HG02642 (cell line): Measurements from ENCODE around the gene PLA2R1.
"Not testable (repeated sequence)": the region's sequence is repeated elsewhere in the genome, so short reads cannot be mapped to it uniquely, and the experiment has no call there.

Source experiments
- ATAC-seq: cut with Tn5 transposase; IDR thresholded peaks from one replicate; pipeline ENCODE4 v1.9.1; 2021; ENCODE audit warnings: mild to moderate bottlenecking; ENCODE audit not compliant: unreplicated experiment, poor library complexity

PLA2R1 gene

GRCh38 chr2:160064916-160065315 is 2.5 kb upstream of the PLA2R1 start:
- no peak for ATAC-seq

- ATAC-seq = no peak
Observed at GRCh38 chr2:160063879-160064612, 1.6 kb upstream of the PLA2R1 start.

DNA sequence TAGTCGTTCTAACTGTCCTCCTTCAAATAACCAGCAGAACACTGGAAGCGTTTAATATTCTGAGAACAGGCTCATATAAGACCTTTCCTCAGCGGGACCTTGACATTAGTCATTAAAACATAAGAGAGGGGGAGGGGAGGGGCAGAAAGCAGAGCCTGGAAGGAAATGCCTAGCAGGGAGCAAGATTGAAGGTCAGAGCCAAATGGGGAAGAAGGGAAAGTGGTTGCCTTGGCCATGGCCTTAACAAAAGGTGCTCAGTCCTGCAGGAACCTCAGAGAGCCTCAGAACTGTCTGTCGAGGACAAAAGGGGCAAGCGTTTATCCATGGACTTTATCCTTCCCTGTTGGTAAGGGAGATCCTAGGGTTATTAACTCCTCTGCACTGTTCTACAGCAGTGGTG is 856 bp upstream of the PLA2R1 start:
- ATAC-seq = no peak

DNA sequence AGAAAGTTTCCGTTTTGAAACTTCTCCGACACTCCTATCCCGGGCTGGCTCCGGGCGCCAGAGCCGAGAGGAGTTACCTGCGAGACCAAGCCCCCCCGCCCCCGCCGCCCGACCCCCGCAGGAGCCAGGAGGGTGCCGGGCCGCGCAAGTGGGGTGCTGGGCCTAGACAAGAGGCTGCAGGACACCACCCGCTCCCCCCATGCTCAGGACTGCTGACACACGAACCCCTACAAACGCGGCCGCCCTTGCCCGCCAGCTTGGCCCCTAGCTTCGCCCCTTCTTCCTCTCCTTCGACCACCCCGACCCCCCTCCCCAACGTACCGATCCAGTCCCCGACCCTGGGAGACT is 497 bp downstream of the PLA2R1 start:
- ATAC-seq = no peak

- ATAC-seq = no peak
Observed at GRCh38 chr2:160061533-160061932, 882 bp downstream of the PLA2R1 start.

DNA sequence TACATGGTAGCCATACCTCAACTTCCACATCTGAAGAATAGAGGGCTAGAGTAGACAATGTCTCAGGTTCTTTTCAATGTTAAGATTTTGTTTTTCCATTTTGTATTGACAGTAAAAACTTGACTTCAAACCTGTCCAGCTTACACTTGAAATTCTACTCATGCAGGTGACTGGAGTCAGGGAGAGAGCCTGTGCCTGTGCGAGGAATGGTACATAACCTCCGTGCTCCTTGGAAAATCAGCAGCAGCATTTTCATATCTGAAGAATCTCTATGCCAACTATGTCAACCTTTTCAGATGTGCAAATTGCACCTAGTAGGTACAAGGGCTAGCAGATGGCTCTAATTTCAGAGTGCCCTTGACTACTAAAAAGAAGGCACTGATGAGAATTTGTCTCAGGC is 2.1 kb downstream of the PLA2R1 start:
- ATAC-seq = no peak

DNA sequence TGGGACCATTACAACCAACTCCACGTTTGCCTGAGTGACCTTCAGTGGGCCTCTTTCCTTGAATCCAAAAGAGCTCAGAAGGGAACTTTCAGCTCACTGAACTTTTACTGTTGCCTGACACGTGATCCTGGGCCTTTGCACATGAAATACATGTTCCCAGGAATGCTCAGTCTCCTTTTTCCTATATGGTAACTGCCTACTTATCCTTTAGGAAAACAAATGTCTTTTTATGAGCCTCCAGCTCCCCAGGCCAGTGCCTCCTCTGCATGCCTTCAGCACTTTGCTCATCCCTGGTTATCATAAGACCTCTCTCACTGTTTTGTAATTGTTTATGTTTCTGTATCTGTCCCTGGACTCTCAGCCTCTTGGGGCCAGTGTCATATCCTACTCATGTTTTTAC is 5.1 kb downstream of the PLA2R1 start:
- ATAC-seq = no peak

DNA sequence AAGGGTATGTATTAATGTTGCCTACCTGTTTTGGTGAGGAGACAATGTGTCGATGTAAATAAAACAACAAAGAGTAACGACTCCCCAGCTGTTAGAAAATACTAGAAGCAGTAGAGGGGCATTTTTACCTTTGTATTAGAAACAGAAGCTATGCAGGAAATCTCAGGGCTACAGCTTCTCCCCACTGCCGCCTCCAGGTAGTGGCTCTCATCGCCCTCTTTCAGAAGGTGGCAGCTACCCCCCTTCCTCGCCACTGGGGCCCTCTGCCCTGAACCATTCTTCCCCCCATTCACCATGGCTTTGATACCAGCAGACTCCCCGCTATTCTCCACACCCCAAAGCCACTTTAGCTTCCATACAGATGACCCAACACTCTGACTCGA is 6.7 kb downstream of the PLA2R1 start:
- no peak for ATAC-seq

GRCh38 chr2:160054984-160055725 is 7.3 kb downstream of the PLA2R1 start:
- ATAC-seq = no peak

DNA sequence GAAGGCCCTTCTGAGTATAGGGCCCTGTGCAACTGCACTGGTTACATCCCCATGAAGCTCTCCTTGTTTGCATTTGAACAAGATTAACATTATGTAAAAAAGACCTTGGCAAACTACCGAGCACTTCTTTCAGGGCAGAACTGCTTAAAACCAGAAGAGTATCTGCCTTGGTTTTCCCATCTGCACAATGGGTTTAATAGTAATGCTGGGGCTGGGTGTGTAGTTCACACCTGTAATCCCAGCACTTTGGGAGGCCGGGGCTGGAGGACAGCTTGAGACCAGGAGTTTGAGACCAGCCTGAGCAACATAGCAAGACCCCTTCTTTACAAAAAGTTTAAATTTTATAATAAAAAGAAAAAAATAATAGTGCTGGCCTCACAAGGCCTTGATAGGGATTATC is 8.5 kb downstream of the PLA2R1 start:
- ATAC-seq = no peak

DNA sequence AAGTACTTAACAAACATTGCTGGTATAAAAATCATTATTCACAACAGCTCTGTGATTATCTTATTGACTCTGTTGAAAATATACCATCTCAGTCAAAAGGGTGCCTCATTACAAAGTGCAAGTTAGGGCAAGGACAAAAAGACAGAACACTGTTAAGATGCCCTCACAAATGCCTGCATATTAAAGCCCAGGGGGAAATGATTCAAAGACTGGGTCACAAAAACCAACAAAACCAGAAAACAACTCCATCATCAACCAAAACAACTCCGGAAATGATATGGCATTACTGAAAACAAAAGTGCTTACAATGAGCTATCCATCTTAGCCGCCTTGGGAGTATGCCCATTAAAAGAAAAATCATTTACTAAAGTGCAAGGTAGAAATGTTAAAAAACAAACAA is 9.9 kb downstream of the PLA2R1 start:
- no peak for ATAC-seq

GRCh38 chr2:160051371-160051800 is 11.0 kb downstream of the PLA2R1 start:
- no peak for ATAC-seq

DNA sequence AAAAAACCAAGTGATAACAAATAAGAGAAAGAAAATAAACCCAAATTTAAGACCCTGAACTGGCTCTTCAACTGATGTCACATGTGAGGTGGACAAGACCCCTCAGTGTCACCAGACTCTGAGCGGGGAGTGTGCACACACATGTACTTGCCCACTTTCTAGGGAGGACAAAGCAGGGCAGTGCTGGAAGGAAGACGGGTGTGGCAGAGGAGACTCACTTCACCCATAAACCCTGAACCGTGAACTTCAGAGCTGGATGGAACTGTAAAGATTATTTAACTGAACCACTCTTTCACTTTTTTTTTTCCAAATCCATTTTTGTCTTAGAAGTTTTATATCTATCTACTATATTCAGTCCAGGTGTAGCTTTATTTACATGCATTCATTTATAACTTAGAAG is 12.3 kb downstream of the PLA2R1 start:
- ATAC-seq = no peak

GRCh38 chr2:160045703-160046210 is 16.7 kb downstream of the PLA2R1 start:
- no peak for ATAC-seq

DNA sequence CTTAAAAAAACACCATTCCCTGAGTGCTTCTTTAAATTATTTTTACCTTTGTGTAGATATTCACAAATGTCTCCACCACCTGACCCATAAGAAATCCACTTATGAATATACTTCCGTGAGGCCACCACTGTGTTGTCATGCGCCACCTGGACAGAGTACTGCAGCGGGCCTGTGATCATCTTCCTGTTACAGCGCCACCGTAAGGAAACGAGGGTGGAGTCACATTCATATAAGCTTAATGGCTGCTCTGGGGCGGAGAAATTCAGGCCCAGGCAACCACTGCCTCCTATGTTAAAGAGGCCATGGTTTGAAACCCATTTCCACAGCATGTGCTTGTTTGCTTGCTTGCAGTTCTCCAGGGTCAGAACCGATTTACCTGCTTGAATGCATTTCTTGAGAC is 17.7 kb downstream of the PLA2R1 start:
- no peak for ATAC-seq

DNA sequence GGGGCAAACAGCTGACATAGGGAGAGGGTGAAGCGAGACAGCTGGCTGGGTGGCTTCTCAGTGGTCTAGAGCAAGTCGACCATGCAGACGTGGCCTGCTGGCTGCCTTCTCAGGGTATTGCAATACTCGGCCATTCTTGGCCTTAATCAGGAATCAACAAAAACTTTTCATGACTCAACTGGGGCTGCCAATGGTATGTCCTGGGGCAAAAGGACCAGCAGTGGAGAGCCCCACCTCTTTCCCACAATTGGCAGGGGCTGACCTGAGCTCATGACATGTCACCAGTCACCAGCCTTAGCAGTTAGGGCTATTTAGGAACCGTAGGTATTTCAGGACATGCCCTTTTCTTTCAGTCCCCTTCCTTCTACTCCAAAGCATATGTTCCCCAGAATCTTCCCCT is 19.1 kb downstream of the PLA2R1 start:
- no peak for ATAC-seq

DNA sequence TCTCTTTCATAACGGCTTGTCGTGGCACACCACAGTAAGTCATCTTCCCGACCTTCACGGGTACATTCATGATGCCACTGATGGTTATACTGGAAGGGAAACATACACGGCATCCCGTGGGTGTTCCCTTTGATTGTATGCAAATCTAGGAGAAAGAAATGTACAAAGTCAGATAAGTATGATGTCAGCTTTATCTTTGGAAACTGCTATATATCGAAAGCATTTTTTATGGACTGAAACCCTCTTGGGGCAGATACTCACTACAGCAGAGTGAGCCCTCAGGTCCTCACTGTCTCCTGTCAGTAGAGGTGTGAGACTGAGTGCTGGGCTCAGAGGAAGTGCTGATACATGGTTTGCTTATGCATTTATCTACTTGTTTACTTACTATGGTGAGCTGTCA is 20.4 kb downstream of the PLA2R1 start:
- no peak for ATAC-seq

GRCh38 chr2:160041091-160041490 is 21.3 kb downstream of the PLA2R1 start:
- no peak for ATAC-seq

DNA sequence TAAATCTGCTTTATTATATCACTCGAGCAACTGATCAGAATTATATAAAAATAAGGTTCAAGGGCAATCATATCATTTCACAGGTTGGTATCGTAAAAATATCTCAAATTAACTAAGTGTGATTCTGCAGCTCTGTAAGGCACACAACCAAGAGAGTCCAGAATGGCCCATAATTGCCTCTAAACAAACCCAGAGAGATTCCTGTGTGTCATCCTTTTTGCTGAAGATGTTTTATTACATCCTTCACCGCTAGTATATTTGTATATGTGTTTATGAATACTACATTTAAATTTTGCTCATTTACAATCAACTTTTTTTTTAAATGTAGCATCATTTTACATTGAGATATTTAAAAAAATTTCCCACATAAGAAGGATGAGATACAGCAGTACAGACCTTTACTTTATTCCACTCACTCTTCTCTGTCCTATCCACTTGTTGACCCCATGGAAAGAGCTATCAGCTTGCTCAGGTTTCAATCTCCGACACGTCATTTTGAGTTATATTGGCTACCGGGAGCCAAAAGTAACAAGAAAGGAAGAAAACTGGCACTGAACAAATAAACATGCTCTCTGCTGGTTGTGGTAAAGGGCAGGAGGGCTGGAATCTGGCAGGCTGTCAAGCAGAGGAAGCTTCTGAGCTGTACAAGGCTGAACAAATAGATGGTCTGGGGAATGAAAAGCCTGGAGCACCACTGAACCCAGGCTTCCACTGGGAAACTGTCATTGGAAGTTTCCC is 23.1 kb downstream of the PLA2R1 start:
- ATAC-seq = no peak

GRCh38 chr2:160038662-160039061 is 23.8 kb downstream of the PLA2R1 start:
- ATAC-seq = not testable (repeated sequence)

DNA sequence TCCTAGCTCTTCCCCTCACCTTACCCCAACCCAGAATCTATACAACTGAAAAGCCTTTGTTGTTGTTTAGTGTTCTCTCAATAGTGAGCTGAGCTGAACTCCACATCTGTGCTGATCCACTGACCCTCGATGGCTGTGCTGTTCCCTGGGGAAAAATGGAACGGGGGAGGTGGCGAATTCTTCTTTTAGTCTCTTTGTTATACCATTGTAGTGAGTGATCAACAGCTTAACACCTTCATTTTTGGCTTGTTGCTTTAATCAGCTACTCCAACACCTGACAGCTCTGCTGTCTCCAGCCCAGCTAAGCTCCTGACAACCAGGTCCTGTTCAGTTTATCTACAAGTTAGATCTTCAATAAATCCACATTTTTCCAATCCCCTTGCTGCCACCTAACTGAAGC is 25.7 kb downstream of the PLA2R1 start:
- ATAC-seq = no peak
